HG02943 (cell line): ENCODE results near the gene L3MBTL4.
"Not testable (repeated sequence)": the region's sequence is repeated elsewhere in the genome, so short reads cannot be mapped to it uniquely, and the experiment has no call there.

Experiments
- ATAC-seq: cut with Tn5 transposase; IDR thresholded peaks from one replicate; pipeline ENCODE4 v1.9.1; 2021; ENCODE audit warnings: mild to moderate bottlenecking, low read depth, moderate library complexity; ENCODE audit not compliant: unreplicated experiment

Gene L3MBTL4

DNA sequence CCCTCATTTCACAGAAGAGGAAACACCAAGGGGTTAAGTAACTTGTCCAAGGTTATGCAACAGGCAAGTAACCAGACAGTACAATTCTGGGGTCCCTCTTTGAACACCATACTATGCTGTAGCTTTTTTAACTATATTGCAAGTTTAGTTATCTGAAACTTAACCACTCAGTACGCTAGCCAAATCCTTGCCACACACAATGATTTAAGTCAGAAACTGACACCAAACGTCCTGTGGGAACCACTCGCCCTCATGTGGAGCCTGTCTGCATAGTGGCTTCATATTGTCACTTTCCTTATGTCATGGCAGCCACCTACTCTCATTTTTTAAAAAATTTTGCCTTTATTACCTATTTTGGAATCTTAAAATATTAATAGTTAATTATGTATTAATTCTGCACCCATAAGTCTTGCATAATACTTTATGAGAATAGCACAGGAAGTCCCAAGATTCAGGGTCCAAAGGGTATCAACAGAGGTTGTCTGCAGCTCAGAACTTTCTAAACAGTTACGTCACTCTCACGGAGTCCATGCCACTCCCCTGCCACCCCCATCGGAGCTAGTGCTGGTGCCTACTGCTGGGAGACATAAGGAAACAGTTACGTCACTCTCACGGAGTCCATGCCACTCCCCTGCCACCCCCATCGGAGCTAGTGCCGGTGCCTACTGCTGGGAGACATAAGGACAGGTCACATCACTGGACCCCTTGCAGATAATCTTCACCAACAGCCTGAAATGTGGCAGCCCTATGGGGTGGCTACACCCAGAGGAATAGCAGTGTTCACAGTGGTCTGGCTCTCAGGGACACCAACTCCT lies 99.0 kb downstream of the L3MBTL4 start:
- no peak for ATAC-seq

DNA sequence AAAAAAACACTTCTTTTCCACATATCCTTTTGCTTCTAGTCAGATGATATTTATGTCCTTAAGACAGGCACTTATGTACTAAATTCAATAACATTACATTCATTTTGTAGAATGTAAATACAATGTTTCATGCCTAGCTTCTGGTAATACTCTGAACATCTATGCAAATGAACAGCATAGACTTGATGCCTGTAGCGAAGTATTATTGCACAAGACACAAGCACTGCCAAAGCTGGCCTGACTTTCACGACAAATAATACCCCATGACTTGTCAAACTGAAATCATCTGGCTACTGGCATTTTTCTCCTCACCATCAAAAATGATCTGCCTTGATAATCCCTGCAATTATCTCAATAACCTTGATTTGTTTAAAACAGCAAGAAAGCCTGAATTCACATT lies 101.3 kb downstream of the L3MBTL4 start:
- no peak for ATAC-seq

DNA sequence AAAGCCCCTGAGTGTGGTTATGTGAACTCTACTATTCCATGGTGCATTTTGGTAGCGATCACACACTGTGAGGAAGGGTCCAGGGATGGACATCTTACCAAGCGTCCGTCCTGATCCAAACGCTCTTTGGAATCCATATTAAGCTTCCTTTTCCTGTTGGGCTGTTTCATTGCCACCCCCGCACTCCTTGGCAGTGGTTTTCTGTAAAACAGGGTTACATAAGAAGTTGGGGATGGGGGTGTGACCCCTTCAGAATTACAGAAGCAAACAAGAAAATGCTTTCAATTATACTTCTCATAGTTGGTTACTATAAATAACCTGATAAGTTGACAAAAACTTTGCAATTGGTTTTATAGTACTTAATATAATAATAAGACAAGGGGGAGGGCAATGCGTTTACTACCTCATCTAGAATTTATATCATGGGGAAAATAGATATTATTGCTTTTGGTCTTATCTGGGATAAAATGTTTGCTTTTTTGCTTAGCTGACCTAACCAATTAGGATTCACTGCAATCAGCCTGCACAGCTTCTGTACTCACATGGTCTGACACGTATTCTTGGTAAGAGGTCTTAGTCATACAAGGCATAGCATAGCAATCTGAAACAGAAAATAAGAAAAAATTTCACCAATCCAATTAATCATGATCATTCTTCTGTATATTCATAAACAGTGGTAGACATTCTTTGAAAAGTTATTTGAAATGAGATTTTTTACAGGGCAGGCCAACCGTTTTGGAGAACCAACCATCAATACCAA lies 103.1 kb downstream of the L3MBTL4 start:
- no peak for ATAC-seq

DNA sequence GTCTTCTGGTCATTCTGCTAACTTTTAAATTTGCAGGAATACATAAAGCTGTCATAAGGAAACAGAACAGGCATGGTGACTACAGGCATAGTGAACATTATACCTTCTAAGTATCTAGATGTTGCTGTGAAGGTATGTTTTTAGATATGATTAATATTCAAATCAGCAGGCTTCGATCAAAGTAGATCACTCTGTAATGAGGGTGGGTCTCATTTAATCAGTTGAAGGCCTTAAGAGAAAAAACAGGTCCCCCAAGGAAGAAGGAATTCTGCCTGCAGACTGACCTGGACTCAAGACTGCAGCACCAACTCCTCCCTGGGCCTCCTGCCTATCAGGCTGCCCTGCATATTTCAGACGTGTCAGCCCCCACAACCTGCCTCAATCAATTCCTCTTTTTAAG lies 104.0 kb downstream of the L3MBTL4 start:
- no peak for ATAC-seq

DNA sequence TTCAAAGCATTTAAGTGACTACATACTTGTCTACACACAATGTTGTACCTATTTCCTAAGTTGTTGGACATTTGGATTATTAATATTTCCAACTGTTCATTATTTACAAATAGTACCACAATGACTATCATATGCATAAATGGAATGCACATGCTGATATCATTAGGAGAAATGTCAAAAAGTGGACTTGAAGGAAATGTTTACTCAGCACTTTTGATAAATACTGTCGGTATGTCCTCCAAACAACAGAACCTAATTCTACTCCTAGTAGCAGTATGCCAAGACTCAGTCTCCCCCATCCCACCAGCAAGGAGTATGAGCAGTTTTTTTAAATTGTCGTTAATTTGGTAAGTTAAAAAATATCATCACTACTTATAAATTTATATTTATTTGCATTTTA lies 116.8 kb downstream of the L3MBTL4 start:
- no peak for ATAC-seq

DNA sequence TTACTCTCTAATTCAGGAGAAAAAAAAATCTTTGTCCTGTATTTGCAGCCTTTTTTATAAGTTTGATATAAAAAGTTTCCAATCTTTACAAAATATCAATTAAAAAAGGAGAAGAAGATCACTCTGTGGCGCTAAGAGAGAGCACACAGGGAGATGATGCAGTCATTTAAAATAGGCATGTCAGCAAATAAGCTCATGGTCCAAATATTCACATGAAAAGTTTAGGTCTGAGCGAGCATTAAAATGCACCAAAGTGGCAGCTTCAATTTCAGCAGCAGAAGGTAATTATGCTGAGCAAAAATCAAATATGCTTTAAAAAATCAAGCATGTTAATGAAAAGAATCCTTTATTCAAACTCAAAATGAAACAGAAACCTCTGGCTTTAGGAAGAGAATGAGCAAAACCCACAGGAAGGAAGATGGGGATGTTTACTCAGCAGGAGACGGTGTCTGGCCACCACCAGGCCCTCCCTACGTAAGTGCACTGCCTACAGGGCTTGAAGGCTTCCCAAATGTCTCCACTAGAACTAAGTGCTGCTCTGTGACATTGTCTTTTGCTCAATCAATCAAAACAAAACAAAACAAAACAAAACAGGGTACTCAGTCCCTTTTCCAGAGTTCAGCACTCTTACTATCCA lies 120.4 kb downstream of the L3MBTL4 start:
- no peak for ATAC-seq

DNA sequence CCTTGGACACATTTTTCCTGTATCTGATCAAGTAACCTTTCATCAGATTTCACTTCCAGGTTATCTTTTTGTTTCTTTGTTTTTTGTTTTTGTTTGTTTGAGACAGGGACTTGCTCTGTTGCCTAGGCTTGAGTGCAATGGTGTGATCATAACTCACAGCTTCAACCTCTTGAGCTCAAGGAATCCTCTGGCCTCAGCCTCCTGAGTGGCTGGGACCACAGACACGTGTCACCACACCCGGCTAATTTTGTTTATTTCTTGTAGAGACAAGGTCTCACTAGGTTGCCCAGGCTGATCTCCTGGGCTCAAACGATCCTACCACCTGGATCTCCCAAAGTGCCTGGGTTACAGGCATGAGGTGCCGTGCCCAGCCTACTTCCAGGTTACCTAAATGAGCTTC lies 124.9 kb downstream of the L3MBTL4 start:
- no peak for ATAC-seq

DNA sequence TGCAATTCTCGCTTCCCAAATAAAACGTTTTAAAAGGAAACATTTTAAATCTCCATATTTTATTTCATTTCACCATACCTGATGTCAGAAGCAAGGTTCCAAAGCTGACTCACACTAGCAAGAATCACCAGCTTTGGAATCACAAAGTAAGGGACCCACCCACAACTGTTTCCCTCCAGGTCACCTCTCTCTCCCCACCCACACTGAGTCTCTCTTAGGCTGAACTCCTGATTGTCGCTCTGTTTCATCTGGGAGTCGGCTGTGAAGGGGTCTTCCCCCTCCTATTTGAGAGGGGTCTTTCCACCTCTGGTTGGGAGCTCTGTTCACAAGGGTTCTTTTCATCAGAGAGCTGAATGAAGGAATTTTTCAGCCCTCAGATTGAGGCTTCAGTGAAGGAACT lies 128.1 kb downstream of the L3MBTL4 start:
- ATAC-seq: no peak

DNA sequence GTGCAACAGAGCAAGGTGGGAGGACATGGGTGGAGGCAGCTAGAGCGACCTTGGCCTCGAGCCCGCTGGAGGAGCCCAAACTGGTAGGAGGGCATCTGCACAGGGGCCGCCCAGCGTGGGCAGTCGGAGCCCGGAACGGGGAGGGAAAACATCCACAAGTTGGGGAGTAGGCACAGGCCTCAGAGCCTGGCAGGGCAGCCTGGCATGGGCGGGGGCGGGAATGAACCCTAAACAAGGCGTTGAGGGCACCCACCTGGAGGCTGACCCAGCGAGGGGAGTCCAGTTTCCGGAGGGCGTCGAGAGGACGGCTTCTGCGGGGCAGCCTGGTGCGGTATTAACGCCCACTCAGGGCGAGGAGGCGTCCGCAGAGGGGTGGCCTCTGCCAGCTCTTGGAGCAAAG lies 129.9 kb downstream of the L3MBTL4 start:
- no peak for ATAC-seq

DNA sequence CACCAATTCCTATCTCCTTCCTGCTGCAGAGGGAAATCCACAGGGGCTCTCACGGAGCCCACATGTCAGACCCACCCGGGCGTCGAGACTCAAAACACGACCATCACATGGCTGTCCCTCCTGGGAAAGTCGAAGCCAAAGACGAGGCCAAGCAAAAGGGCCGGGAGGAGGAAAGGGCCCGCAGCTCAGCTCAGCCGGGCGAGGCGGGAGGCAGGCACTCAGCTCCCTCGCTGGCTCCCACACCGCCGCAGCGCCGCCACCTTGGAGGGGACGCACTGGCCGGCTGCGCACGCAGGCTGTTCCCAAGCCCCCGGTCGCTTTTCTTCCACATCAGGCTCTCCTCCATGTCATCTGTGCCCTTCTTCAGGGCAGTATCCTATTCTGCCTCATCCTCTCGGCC lies 130.4 kb downstream of the L3MBTL4 start:
- ATAC-seq: no peak

DNA sequence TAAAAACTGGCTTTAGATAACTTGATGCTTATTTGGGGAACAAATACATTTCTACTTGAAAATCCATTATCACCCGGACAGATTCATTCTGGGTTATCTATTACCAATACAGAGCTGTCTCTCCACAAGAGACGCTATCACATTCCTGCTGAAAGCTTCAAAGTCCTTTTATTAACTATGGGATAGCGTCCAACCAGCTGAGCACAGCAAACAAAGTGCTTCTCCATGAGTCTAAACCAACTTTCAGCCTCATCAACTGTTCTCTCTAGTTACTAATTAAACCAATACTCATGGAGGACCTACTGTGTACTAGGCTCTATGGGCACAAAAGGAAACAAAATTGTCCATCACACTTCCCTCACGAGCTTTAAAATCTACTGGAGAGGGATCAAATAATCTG lies 132.8 kb downstream of the L3MBTL4 start:
- ATAC-seq: no peak

DNA sequence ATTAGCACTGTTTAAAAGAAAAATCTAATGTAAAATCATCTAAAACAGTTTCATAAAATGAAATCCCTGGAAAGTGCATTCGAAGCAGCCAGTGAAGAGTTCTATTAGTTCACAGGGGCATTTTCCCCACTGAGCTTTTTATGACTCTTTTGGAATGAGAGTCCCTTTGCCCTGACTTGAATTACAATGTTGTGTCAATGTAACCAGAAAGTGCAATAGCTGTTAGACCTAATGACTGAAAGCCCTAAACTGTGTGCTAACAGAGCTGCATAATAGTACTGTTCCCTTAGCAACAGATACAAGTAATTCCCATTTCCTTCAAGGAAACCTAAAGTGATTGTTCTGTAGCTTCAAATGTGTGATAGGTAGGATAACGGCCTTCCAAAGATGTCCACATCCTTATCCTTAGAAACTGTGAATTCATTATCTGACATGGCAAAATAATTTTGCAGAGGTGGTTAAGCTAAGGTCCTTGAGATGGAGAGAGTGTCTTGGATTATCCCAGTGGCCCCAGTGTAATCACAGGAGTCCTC lies 134.4 kb downstream of the L3MBTL4 start:
- ATAC-seq: no peak

DNA sequence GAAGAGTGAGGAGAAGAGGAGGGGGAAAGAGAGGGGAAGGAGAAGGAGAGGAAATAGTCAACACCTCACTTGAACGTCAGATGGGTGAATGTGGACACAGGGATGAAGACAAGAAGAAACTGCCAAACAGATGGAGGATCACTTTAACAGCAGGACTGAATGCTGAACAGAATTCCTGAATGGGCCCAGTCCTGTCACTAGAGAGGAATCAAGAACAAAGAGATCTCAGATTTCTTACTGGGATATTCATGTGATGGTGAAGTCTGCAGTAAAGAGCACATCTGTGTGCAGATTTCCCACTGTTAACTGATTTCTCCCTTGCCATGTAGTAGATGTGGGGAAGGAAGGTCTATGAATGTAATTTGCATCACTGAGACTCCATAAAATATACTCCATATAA lies 135.4 kb downstream of the L3MBTL4 start:
- no peak for ATAC-seq

DNA sequence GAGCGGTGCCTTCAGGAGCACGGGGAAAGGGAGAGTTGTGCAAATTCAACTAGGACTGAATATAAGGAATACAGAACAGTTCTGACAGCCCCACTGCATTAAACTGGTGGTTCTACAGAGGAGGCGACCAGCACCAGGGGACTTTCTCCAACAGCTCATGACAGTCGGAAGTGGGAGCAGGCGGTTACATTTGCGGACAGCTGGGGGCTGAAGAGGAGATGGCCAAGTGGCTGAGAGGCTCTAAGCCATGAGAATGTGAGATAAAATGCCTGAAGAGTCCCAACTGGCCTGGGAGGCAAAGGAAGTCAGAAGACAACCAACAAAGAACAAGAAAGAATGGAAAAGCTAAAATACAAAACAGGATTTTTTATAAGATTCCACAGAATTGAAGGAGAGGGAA lies 141.3 kb downstream of the L3MBTL4 start:
- no peak for ATAC-seq

DNA sequence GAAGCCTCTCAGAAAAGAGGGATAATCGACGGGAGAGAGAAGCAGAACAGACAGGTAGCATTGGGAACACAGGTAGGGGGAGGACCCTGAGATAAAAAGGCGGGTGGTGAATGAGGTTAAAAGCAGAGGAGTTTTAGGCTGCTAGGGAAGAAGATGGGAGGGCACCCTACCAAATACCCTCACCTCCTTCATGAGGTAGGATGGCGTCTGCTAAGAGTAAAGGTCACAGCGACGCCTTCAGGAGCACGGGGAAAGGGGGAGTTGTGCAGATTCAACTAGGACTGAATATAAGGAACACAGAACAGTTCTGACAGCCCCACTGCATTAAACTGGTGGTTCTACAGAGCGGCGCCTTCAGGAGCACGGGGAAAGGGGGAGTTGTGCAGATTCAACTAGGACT lies 142.6 kb downstream of the L3MBTL4 start:
- ATAC-seq: not testable (repeated sequence)

DNA sequence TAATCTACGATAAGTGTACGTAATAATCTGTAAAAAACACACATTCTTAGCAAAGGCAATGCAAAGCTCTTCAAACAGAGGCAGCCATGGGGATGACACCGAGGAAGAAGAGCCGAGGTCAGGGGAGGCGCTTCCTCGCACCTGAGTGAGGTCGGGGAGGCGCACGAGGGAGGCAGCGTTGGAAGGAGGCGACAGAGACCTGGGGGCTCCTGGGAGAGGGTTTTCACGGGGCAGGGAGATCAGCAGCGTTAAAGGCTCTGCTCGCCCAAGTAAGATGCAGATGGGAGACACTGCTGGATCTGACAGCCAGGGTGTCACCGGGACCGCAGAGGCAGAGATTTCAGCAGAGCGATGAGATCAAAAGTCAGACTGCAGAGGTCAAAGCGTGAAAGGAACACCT lies 143.1 kb downstream of the L3MBTL4 start:
- ATAC-seq: no peak

DNA sequence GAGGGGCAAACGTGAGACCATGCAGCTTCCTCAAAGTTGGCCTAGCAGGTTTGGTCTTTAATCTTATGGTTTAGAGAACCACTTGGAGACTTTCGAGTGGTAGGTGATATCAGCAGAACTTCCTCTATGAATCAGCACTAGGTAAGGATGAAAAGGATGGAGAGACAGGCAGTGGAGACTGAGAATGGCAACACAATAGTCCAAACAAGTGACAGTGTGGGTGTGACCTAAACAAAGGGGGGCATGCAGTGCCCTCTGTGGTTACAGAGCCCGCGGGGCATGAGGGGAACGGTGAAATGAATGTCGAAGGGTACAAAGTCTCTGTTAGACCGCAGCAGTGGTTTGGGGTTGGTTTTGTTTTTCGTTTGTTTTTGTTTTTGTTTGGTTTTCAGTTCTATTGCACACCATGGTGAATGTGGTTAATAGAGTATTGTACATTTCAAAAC lies 143.9 kb downstream of the L3MBTL4 start:
- ATAC-seq: peak; percentile 84

DNA sequence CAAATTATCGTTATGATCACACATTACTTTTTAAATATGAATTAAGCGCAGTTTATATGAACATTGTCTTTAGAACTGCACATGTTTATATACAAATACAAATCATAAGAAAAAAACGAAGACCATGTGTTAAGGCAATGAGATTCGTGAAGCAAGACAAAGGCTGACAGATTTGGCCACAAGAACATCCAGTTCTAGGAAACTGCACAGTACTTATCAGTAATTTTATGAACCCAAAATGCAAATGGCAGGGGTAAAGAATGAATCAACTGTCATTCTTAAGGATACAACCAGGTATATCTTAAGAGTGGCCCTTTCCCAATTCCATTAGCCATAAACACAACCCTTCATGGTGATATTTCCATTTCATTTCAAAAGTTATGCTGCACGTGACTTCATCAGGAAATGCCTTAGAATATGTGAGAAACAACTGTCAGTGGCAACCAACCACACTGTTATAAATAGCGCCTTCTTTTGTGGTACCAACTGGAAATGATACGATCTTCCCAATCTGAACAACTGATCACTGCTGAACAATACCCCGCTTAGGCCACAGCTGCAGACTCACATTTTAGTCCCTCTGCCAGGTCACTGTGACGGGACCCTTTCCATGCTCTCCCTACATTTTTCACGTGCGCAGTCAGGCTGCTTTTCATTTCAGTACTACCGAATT lies 144.9 kb downstream of the L3MBTL4 start:
- ATAC-seq: no peak

DNA sequence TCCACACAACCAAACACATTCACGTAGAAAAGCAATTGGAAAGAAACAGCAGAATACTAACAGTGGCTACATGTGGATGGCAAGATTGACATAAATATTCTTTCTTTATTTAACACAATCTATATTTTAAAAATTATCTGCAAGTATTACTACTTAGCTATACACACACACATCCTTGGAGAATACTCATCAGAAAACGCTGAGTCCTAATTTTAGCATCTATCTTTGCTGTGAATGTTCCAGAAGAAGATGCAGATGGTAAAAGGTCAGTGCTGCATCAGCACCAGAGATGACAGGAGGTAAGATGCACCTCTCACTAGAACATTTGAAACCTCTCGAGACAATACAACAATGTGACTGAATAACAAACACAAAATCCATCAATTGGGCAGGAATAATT lies 148.5 kb downstream of the L3MBTL4 start:
- ATAC-seq: no peak

DNA sequence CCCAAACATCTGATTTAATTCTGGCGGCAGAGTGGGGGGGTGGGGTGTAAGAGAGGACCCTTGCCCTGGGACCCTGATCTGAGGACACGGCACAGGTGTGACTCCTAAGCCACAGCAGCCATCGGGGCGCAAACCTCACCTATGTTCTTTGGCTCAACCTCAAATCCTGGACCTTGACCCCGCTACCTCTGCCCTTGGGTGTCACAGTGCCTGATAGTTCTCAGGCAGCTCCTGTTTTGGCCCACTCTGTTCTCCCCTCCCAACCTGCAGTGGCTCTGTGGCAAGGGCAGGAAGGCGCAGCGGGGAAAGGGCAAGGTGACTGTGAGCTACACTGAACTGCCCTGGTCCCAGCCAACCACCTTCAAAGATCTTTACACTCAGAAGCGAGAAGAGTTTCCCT lies 152.8 kb downstream of the L3MBTL4 start:
- ATAC-seq: no peak

DNA sequence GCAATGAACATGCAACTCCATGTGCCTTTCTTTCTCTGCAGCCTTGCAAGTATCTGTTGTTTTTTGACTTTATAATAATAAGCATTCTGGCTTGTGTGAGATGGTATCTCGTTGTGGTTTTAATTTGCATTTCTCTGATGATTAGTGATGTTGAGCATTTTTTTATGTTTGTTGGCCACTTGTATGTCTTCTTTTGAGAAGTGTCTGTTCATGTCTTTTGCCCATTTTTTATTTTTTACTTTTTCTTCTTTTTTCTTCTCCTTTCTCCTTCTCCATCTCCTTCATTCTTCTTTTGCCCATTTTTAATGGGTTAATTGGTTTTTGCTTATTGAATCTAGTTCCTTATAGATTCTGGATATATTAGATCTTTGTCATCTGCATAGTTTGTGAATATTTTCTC lies 155.4 kb downstream of the L3MBTL4 start:
- ATAC-seq: not testable (repeated sequence)
